H9 (cell line): ENCODE results near the gene CARMIL3. TPM values are rescaled to one million over a fixed set of nuclear protein-coding genes. Genes with fewer than 3 reads are reported as not detected.

Experiments used
- DNase-seq: peaks from one replicate; pipeline ENCODE4 v3.0.0-alpha.2; 2017
- H2AFZ ChIP-seq: one replicate; pipeline ENCODE4 v1.6.1; 2013; ENCODE audit warnings: mild to moderate bottlenecking, low read length, control low read depth, moderate library complexity
- H2AK5ac ChIP-seq: 2 replicates; pipeline ENCODE4 v1.6.1; 2013; ENCODE audit warnings: low read length, control low read depth, mixed read lengths; ENCODE audit not compliant: insufficient read length
- H2BK120ac ChIP-seq: one replicate; pipeline ENCODE4 v1.6.1; 2013; ENCODE audit warnings: low read depth, mild to moderate bottlenecking, low read length, control low read depth, inconsistent platforms; ENCODE audit not compliant: poor library complexity, severe bottlenecking
- H2BK12ac ChIP-seq: 2 replicates; pipeline ENCODE4 v1.6.1; 2013; ENCODE audit warnings: low read length, control low read depth, mixed read lengths, low read depth; ENCODE audit not compliant: insufficient read length
- H2BK15ac ChIP-seq: 2 replicates; pipeline ENCODE4 v1.6.1; 2013; ENCODE audit warnings: low read depth, low read length, control low read depth
- H2BK20ac ChIP-seq: one replicate; pipeline ENCODE4 v1.6.1; 2013; ENCODE audit warnings: low read depth, mild to moderate bottlenecking, low read length, control low read depth, inconsistent platforms; ENCODE audit not compliant: poor library complexity, severe bottlenecking
- H2BK5ac ChIP-seq: 2 replicates; pipeline ENCODE4 v1.6.1; 2013; ENCODE audit warnings: low read length, control low read depth, mixed read lengths; ENCODE audit not compliant: insufficient read length
- H3K14ac ChIP-seq: 2 replicates; pipeline ENCODE4 v1.6.1; 2013; ENCODE audit warnings: low read length, control low read depth; ENCODE audit not compliant: insufficient read depth
- H3K18ac ChIP-seq: 2 replicates; pipeline ENCODE4 v1.6.1; 2013; ENCODE audit warnings: low read depth, mild to moderate bottlenecking, mixed read lengths, low read length, control low read depth; ENCODE audit not compliant: insufficient read length
- H3K23ac ChIP-seq: 2 replicates; pipeline ENCODE4 v1.6.1; 2013; ENCODE audit warnings: low read length, control low read depth, mixed read lengths, low read depth; ENCODE audit not compliant: insufficient read length
- H3K23me2 ChIP-seq: 2 replicates; pipeline ENCODE4 v1.6.1; 2013; ENCODE audit warnings: low read depth, mild to moderate bottlenecking, mixed read lengths, low read length, control low read depth; ENCODE audit not compliant: insufficient read length, poor library complexity, severe bottlenecking
- H3K27ac ChIP-seq: 2 replicates; pipeline ENCODE4 v1.5.1; 2013; ENCODE audit warnings: low read length, control low read depth, mixed read lengths, low read depth; ENCODE audit not compliant: insufficient read length
- H3K27me3 ChIP-seq: 2 replicates; pipeline ENCODE4 v1.6.1; 2013; ENCODE audit warnings: low read length, control low read depth, inconsistent platforms; ENCODE audit not compliant: insufficient read depth
- H3K4ac ChIP-seq: 2 replicates; pipeline ENCODE4 v1.6.1; 2013; ENCODE audit warnings: low read depth, mild to moderate bottlenecking, control low read depth, inconsistent platforms, low read length, moderate library complexity
- H3K4me1 ChIP-seq: 2 replicates; pipeline ENCODE4 v1.6.1; 2013; ENCODE audit warnings: low read length, control low read depth, inconsistent platforms; ENCODE audit not compliant: insufficient read depth
- H3K4me2 ChIP-seq: 2 replicates; pipeline ENCODE4 v1.6.1; 2013; ENCODE audit warnings: low read length, control low read depth, mixed read lengths; ENCODE audit not compliant: insufficient read length, insufficient read depth
- H3K56ac ChIP-seq: 2 replicates; pipeline ENCODE4 v1.6.1; 2013; ENCODE audit warnings: low read depth, mild to moderate bottlenecking, mixed read lengths, low read length, control low read depth; ENCODE audit not compliant: insufficient read length
- H3K79me1 ChIP-seq: 2 replicates; pipeline ENCODE4 v1.6.1; 2013; ENCODE audit warnings: low read depth, mild to moderate bottlenecking, moderate library complexity, low read length, control low read depth, inconsistent platforms; ENCODE audit not compliant: insufficient read depth, poor library complexity, severe bottlenecking
- H3K79me2 ChIP-seq: 2 replicates; pipeline ENCODE4 v1.6.1; 2013; ENCODE audit warnings: low read length, control low read depth, inconsistent platforms; ENCODE audit not compliant: insufficient read depth
- H3K9ac ChIP-seq: 2 replicates; pipeline ENCODE4 v1.6.1; 2013; ENCODE audit warnings: low read length, control low read depth, mixed read lengths; ENCODE audit not compliant: insufficient read length; ENCODE audit errors: extremely low read depth
- H3K9me3 ChIP-seq: one replicate; pipeline ENCODE4 v1.6.1; 2013; ENCODE audit warnings: low read depth, low read length, inconsistent platforms; ENCODE audit not compliant: control insufficient read depth
- H3T11ph ChIP-seq: one replicate; pipeline ENCODE4 v1.6.1; 2013; ENCODE audit warnings: mild to moderate bottlenecking, low read length, control low read depth, inconsistent platforms
- H4K20me1 ChIP-seq: one replicate; pipeline ENCODE4 v1.6.1; 2013; ENCODE audit not compliant: control insufficient read depth, insufficient read length, insufficient read depth
- H4K5ac ChIP-seq: 2 replicates; pipeline ENCODE4 v1.6.1; 2013; ENCODE audit warnings: low read depth, mild to moderate bottlenecking, mixed read lengths, low read length, control low read depth; ENCODE audit not compliant: insufficient read length
- H4K8ac ChIP-seq: replicated peaks from 2 replicates; pipeline ENCODE4 v1.6.1; 2013; ENCODE audit warnings: low read length, control low read depth, mixed read lengths, low read depth; ENCODE audit not compliant: insufficient read length
- H4K91ac ChIP-seq: 2 replicates; pipeline ENCODE4 v1.6.1; 2013; ENCODE audit warnings: low read depth, mild to moderate bottlenecking, moderate library complexity, mixed read lengths, low read length, control low read depth; ENCODE audit not compliant: insufficient read length
- H3K27ac Mint-ChIP-seq, 3 experiments: 2 replicates in 2 of 3; 3 replicates in 1 of 3; pipeline ENCODE4 v1.8.0; 2020 to 2021; ENCODE audit warnings: mixed read lengths in 3 of 3, mild to moderate bottlenecking in 1 of 3, moderate library complexity in 1 of 3
- H3K27me3 Mint-ChIP-seq: 2 replicates; pipeline ENCODE4 v1.8.0; 2021; ENCODE audit warnings: low read depth, mild to moderate bottlenecking, moderate library complexity, mixed read lengths
- H3K36me3 Mint-ChIP-seq, 3 experiments: 2 replicates in 2 of 3; 3 replicates in 1 of 3; pipeline ENCODE4 v1.8.0; 2020 to 2021; ENCODE audit warnings: low read depth in 3 of 3, mixed read lengths in 3 of 3; ENCODE audit not compliant: insufficient read depth in 1 of 3
- H3K4me1 Mint-ChIP-seq, 2 experiments: 2 replicates each; pipeline ENCODE4 v1.8.0; 2020; ENCODE audit warnings: mixed read lengths in 2 of 2
- H3K4me3 Mint-ChIP-seq, 2 experiments: 2 replicates in 1 of 2; 3 replicates in 1 of 2; pipeline ENCODE4 v1.8.0; 2020 to 2021; ENCODE audit warnings: mild to moderate bottlenecking in 2 of 2, mixed read lengths in 2 of 2, moderate library complexity in 1 of 2
- H3K9me3 Mint-ChIP-seq, 2 experiments: 2 replicates in 1 of 2; 3 replicates in 1 of 2; pipeline ENCODE4 v1.8.0; 2020; ENCODE audit warnings: mild to moderate bottlenecking in 2 of 2, mixed read lengths in 2 of 2, moderate library complexity in 1 of 2
- WGBS: extraction: QIAGEN DNeasy Blood & Tissue Kit; methylation state at CpG from one replicate; pipeline ENCODE4 v1.1.7; 2013; ENCODE audit warnings: missing lambda C conversion rate, low lambda C conversion rate, mixed read lengths; ENCODE audit not compliant: insufficient read length; ENCODE audit errors: extremely low coverage; 5-methylcytosine and 5-hydroxymethylcytosine counted together
- total RNA-seq: library from RNA; stranded (reverse); gene quantifications from 2 replicates; pipeline ENCODE4 v1.2.1, GENCODE V29; 2021
- TF ChIP-seq, protein P1 (sequence below): fragments of 200-600 bp; sonication (generic); conservative IDR thresholded peaks from 3 replicates; pipeline ENCODE4 v1.8.0; 2021; ENCODE audit warnings: antibody characterized with exemption, mild to moderate bottlenecking

The CARMIL3 gene
- total RNA-seq, 1 experiment from 2014 or later: 5.8 TPM

DNA sequence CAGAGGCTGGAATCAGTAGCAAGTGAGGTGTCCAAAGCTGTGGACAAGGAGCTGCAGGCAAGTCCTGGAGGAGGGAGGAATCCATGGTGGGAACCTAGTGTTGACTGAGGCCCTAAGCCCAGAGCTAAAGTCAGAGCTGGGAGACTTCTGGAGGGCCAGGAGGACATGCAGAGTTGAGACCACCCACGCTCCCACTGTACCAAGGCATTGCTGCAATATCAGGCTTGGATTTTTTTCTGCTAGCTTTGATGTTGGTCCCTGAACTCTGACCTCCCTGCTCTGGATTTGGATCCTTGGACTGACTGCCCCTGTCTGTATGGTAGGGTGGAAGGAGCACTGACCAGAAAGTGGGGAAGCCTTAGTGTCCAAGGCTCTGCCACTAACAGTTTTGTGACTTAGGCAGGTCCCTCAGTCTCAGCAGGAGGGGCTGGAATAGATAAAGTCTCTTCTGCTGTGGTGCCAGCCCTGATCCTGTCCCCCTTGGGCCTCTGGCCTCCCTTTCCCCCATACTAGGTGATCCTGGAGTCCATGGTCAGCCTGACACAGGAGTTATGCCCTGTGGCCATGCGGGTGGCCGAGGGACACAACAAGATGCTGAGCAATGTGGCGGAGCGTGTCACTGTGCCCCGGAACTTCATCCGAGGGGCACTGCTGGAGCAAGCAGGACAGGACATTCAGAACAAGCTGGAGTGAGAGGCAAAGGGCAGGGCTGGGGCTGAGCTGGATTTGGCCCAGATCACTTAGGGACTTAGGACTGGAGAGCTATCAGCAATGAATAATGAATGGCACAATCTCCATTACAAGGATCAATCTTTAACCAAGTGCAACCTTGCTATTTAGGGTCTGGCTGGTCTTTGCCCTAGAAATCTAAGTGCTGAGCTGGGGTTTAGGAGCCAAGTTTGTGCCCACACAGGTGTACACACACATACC is 9.4 kb downstream of the CARMIL3 start:
- Histone ChIP-seq H2BK15ac (no peak overlapping the region), H4K5ac (no peak overlapping the region), H2AK5ac (no peak overlapping the region), H3T11ph (no peak overlapping the region), H3K23ac (no peak overlapping the region), H3K27me3 (no peaks in the 10 kb centered on the region), H2BK120ac (no peak overlapping the region), H2BK12ac (no peak overlapping the region), H3K56ac (no peak overlapping the region), H3K4me2 (no peak overlapping the region), H2BK20ac (no peak overlapping the region), H4K20me1 (peaks cover 2% of the 10 kb centered on the region), H3K18ac (no peak overlapping the region), H3K79me2 (no peaks in the 10 kb centered on the region), H3K79me1 (no peaks in the 10 kb centered on the region), H3K27ac (no peak overlapping the region), H3K9ac (no peak overlapping the region), H2BK5ac (no peak overlapping the region), H2AFZ (no peak overlapping the region), H3K4me1 (no peaks in the 10 kb centered on the region), H3K9me3 (no peaks in the 10 kb centered on the region), H3K4ac (no peak overlapping the region), H3K14ac (no peak overlapping the region), H4K91ac (no peak overlapping the region), H4K8ac (no peak overlapping the region), H3K23me2 (no peaks in the 10 kb centered on the region)
- TF ChIP-seq, protein P1, sequence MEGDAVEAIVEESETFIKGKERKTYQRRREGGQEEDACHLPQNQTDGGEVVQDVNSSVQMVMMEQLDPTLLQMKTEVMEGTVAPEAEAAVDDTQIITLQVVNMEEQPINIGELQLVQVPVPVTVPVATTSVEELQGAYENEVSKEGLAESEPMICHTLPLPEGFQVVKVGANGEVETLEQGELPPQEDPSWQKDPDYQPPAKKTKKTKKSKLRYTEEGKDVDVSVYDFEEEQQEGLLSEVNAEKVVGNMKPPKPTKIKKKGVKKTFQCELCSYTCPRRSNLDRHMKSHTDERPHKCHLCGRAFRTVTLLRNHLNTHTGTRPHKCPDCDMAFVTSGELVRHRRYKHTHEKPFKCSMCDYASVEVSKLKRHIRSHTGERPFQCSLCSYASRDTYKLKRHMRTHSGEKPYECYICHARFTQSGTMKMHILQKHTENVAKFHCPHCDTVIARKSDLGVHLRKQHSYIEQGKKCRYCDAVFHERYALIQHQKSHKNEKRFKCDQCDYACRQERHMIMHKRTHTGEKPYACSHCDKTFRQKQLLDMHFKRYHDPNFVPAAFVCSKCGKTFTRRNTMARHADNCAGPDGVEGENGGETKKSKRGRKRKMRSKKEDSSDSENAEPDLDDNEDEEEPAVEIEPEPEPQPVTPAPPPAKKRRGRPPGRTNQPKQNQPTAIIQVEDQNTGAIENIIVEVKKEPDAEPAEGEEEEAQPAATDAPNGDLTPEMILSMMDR: no peak
- no peak for DNase-seq
- peak overlapping the region in 1 of 3 experiments; percentile 75; a peak in 3 of 7 replicates for H3K27ac Mint-ChIP-seq
- no peaks in the 10 kb centered on the region for H3K9me3 Mint-ChIP-seq
- peak overlapping the region in 1 of 2 experiments; percentile 19; a peak in 1 of 5 replicates for H3K4me3 Mint-ChIP-seq
- no CpG with 5 or more reads among the region's 7 CpGs for WGBS
- H3K27me3 Mint-ChIP-seq: no peaks in the 10 kb centered on the region; the same call in 1 of the 2 replicates
- peaks cover 3 to 7% (median 4%) of the 10 kb centered on the region in 3 experiments; a peak in 5 of 7 replicates for H3K36me3 Mint-ChIP-seq
- H3K4me1 Mint-ChIP-seq: peaks cover 2 to 11% of the 10 kb centered on the region in 2 experiments; a peak in 3 of 4 replicates
